Measurements from ENCODE around the gene PYGM.
"Not testable (repeated sequence)": the region's sequence is repeated elsewhere in the genome, so short reads cannot be mapped to it uniquely, and the experiment has no call there.

The PYGM gene

DNA sequence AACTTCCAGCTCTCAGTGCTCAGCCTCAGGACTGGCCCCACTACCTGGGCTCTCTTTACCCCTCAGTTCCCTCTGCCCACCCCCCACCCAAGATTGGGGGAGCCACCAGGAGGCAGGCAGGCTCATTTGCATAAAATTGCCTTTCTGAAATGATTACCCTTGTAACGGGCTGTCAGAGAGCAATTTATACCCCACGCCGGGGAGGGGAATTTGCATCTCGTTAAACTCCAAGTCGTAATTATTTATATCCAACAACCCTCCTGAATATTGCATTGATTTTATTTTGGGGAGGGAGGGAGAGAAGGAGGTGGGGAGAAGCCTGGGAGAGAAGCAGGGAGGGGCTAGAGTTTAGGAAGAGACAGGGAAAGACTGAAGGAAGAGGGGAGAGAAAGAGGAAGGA, 45.1 kb downstream of the PYGM start:
- DNase-seq: no peak

DNA sequence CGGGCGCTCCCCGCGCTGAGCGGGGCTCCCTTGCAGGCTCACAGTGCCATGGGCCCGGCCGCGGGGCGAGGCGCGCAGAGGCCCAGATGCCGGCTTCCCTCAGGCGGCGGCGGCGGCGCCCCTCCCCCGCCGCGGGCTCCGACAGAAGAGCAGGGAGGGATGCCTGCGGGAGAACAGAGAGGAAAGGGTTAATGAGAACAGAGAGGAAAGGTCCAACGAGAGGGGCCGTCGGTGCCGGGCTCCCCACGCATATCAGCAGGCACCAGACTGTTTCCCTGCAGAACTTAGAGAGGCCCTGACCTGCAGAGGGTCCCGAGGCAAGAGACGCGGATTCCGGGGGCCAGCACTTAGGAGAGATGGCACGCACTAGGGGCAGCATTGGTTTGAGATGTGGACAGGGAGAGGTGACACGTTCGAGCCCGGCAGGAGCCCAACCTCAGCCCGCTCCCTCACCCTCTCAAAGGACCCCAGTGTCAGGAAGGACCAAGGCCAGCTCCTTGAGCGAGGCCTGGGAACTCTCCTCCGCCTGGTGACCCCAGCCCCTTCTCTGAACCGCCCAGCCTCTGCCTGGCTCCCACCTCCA, 45.9 kb downstream of the PYGM start:
- DNase-seq: no peak

DNA sequence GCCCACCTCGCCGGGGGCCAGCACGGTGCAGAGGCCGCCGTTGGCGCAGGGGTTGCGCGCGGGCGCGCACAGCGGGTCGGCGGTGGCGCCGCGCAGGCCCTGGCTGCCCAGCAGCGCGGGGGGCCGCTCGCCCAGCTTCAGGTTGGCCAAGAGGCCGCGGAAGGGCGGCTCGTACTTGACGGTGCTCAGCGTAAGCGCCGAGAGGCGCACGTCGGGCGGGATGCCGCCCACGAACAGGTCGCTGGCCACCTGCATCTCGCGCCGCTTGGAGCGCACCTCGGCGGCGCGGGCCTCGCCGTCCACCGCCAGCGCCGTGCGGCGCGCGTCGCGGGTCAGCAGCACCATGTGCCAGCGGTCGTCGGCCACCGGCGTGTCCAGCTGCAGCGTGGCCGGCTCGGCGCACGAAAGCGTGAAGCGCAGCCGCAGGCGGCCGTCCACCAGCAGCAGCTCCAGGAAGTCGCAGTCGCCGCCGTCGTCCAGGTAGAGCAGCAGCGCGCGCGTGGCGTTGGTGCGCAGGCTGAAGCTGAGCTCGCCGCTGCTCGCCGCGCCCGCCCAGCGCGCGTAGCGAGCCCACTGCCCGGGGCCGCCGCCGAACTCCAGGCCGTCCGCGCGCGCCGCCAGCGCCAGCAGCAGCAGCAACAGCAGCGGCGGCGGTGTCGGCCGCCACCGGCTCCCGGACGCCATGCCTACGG, 46.6 kb downstream of the PYGM start:
- peak; percentile 31 for DNase-seq

DNA sequence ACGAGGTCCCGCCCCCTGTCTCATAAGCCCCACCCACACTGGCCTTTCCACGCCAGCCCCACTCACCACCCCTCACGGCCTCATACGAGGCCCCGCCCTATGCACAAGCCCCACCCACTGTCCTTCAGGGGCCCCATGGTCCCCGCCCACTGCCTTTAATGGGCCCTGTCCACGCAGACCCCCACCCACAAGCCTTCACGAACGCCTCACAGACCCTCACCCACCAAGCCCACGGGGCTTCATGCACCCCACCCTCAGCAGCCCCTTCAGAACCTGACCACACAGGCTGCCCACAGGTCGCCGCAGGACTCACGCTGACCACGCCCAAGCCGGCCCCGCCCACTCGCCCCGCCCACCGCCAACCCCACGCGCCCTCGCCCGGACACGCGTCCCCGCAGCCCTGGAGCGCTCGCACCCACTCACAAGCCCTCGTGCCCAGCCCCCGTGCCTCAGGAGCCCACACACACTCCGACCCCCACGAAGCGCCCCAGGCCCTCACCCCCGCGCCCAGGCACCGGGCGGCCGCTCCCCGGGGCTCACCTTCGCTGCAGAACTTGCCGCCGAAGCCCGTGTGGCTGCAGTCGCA, 47.3 kb downstream of the PYGM start:
- no peak for DNase-seq

- no peak for DNase-seq
Observed at GRCh38 chr11:64711956-64712362, 47.8 kb downstream of the PYGM start.

- DNase-seq: no peak
Observed at GRCh38 chr11:64711138-64711955, 48.4 kb downstream of the PYGM start.

DNA sequence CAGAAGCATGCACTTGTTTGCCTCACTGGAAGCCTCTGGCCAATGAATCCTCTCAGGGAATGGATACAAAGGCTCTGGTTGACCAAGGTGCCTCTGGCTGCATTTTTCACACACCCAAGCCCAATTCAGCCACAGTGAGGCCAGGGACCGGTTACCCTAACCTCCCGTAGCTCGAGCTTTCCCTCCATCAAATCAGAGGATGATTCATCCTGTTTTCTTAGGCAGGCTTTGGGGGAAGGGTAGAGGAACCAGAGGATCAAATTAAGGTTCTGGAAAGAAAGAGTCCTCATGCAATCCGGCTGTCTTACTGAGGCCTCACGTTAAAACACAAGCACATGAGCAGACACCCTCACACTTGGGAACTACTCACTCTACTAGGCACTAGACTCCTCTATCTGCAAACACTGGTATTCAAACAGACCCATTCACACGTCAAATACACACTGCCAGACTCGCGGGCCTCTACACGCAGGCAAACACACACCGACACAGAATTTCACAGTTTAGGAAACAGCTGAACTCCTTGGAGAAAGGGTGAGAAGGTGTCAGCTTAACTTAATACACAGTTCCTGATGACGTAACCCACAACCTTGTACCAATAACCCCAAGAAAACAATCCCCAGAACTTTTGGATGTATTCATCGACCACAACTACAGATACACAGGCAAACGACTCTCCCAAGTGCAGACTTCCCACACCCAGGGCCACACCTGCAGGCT, 49.2 kb downstream of the PYGM start:
- DNase-seq: no peak

GRCh38 chr11:64705501-64705900, 54.3 kb downstream of the PYGM start:
- DNase-seq: no peak

DNA sequence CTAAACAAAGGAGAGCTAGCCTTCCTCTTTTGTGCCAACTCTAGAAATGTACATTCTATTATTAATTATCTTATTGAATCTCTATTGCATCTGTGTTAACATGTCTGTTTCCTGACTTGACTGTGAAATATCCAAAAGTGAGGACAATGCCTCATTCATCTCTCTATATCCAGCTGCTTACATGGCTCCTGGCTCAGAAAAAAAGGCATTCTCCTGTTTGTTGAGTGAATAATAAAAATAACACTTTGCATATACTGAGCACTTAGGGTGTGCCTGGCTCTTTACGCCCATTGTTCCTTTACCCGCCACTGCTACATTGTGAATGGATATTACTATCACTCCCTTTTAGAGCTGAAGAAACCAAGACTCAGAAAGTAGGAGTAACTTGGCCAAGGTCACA, 56.7 kb downstream of the PYGM start:
- no peak for DNase-seq

GRCh38 chr11:64701956-64702355, 57.8 kb downstream of the PYGM start:
- not testable (repeated sequence) for DNase-seq

DNA sequence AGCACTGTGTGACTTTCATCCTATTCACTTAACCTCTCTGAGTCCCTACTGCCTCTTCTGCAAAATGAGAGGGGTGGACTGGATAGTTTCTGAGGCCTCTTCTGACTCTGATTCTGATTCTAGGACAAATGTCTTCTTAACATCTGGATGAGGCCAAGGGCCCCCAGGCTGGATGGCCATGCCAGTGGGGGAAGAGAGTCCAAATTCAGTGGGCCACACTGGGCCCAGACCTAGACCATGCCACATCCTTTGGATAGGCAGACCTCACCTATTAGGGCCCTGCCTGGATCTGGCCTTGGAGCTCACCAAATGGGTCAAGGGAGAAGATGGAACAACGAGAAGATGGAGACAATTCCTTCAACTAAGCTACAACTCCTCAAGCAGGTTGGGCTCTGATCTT, 61.3 kb downstream of the PYGM start:
- DNase-seq: no peak

GRCh38 chr11:64697663-64698375, 62.0 kb downstream of the PYGM start:
- no peak for DNase-seq
